Epithelial cell of esophagus (primary cell): Measurements from ENCODE around the gene CCR5AS.

Experiments used
- DNase-seq: peaks from one replicate; pipeline ENCODE4 v3.0.0; 2010; ENCODE audit warnings: low read depth
- H3K4me3 ChIP-seq: 2 replicates; pipeline ENCODE4 v1.5.1; 2011; ENCODE audit warnings: mild to moderate bottlenecking, low read length, control low read depth
- CTCF ChIP-seq: IDR thresholded peaks from 2 replicates; pipeline ENCODE4 v1.5.1; 2011; ENCODE audit warnings: low read depth, mild to moderate bottlenecking, low read length, control low read depth, inconsistent platforms; ENCODE audit not compliant: insufficient read depth; ENCODE audit errors: missing control alignments

Gene CCR5AS

GRCh38 chr3:46400000-46400734 is 6.7 kb downstream of the CCR5AS start:
- TF ChIP-seq CTCF: no peak
- no peak overlapping the region for H3K4me3 ChIP-seq
- DNase-seq: peak; percentile 39

- TF ChIP-seq CTCF: no peak
- H3K4me3 ChIP-seq: no peak overlapping the region
- DNase-seq: peak; percentile 16
Observed at GRCh38 chr3:46399557-46399956, 7.3 kb downstream of the CCR5AS start.

GRCh38 chr3:46399098-46399497 is 7.8 kb downstream of the CCR5AS start:
- no peak for TF ChIP-seq CTCF
- H3K4me3 ChIP-seq: no peak overlapping the region
- DNase-seq: no peak

DNA sequence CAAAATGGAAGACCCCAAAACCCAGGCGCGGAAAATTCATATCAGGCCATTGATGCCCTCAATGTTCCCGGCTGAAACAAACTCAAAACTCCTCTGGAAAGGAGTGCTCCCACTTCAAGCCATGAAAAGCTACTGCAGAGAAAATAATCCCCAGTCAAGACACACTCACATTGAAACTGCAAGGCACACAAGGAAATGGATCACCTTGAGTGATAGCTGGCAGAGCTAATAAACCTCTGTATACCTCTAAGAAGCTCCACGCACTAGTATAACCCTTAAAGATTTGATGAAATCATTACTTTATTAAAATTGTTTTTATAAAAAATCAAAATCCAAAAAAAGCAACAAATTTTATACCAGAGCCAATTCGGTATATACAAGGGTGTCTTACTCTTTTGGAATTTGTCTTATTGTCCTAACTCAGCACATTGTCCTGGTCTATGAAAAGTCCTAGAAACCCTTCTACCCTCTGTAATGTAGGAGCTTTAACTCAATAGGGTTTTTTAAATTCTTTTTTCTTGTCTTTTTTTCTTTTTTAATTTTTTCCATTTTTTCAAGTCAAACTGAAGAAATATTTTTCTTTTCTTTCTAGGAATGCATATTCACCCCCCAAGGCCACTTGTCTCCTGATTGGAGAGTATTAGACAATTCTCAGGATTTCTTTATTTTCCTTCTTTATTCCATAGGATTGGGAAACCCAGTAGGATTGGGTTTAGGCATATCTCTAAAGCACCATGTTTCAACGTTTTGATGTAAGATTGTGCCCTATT is 8.5 kb downstream of the CCR5AS start:
- H3K4me3 ChIP-seq: no peak overlapping the region
- no peak for DNase-seq
- no peak for TF ChIP-seq CTCF

DNA sequence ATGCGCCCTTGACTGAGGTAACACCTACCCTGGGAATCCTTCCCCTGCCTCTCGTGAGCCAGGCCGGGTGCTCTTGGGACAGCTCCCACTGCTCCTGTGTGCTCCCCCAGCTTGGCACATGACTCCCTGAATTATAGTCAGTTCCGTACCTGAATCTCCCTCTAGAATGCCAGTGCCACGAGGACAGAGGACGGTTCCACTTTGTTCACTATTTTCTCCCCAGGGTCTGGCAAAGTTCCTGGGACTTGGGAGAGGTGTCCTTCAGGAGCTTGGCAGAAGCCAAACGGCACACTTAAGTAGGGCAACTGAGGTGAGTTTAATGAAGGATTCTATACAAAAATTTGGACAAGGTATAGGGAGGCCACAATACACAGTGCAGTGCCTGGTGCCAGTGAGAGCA is 9.8 kb downstream of the CCR5AS start:
- no peak overlapping the region for H3K4me3 ChIP-seq
- DNase-seq: no peak
- TF ChIP-seq CTCF: no peak

- no peak for TF ChIP-seq CTCF
- DNase-seq: no peak
- no peak overlapping the region for H3K4me3 ChIP-seq
Observed at GRCh38 chr3:46395766-46396530, 10.9 kb downstream of the CCR5AS start.
